ENCODE results near the gene PTPN6.

Gene PTPN6

DNA sequence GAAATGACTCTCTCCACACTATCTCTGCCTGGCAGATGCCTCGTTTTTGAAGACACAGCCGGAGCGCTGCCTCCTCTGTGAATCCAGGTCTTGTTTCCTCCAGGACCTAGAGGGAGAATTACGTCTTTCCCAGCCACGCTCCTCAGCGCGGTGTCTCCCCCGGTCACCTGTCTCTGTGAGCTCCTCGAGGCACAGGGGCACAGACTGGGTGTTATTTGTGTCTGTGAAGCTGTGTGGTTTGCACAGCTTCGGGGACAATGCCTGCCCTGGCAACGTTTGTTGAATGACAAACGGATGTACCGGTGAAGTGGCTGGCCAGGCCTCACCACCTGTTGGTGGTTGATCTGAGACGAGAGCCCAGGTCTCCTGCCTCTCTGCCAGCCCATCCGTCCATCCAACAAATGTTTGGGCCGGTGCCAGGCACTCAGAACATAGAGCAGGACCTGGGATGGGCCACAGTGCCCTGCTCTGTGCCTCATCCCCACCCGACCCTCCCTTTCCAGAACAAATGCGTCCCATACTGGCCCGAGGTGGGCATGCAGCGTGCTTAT is 6.1 kb downstream of the PTPN6 start:
- no peak for DNase-seq

DNA sequence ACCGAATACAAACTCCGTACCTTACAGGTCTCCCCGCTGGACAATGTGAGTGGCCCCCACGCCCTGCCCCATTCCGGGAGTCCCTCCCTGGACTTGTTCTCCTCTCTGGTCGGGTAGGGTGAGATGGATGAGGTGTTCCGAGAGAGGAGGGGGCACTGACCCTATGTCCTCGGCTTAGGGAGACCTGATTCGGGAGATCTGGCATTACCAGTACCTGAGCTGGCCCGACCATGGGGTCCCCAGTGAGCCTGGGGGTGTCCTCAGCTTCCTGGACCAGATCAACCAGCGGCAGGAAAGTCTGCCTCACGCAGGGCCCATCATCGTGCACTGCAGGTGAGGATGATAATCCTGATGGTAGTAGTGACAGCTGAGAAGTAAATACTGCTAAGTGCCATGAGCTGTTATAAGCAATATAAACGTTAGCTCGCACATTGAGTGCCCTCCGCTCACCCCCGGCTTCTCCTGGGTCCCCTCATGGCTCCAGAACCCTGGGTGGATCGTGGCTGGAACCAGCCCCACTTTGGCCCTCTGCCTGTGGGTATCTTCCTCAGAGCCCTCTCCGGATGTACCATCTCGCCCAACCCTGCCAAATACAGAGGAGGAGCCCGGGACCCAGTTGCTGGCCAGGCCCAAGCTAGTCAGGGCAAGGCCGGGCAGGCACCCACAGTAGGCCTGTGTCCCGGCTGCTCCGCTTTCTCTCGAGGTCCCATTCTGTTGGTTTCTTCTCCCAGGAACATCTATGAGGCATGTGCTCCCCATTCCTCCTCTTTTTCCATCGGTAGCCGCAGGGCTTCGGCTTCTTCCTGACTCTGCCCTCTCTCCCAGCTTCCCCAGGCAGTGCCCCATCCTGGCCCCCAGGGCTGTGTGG is 6.8 kb downstream of the PTPN6 start:
- DNase-seq: no peak

DNA sequence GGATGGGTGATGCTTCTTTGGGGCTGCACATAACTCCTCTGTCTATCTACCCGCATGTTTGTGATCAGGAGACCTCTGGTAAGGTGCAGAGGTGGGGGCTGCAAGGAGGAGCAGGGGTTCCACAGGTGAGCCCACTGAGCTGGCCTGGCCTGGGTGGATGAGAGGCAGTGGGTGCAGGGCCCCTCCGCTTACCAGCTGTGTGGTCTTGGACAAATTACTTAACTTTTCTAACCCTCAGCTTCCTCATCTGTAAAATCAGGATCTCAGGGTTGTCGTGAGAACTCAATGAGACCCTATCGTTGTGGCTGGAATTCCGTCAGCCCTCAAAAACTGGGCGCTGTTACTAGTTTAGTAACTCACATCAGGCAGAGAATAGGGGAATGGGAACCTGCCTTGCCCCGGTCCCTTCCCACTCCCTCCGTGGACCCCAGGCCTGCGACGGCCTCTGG is 7.5 kb downstream of the PTPN6 start:
- DNase-seq: no peak

DNA sequence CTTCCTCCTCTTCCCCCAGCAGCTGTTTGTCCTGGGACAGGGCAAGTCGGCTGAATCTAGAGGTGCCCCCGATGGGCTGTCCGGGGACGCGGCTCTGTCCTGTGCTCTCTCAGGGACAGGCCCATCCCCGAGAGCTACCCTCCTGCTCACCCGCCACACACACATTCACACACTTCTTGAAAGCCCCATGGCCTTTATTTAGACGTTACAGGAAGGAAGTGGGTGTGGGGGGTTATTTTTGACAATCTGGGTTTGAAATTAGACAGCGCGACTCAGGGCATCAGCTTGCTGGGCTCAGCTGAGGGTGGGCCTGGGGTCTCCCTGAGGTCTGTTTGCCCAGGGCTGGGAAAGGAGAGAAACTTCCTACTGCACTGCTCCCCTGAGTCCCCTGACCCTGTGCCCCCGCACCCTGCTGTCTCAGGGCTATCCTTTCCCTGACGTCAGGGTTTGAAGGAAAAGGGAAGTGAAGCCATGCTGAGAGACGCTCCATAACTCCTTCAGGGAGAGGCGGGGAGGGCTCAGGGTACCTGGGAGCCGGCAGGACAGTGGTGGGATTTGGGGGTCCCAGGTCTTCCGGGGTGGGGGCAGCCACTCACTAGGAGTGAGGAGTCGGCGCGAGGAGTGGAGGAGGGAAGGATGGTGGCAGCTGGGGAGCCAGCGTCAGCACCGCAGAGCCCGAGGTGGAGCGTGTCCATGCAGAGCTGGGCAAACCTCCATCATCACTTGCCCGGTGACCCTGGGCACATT is 8.1 kb downstream of the PTPN6 start:
- no peak for DNase-seq

DNA sequence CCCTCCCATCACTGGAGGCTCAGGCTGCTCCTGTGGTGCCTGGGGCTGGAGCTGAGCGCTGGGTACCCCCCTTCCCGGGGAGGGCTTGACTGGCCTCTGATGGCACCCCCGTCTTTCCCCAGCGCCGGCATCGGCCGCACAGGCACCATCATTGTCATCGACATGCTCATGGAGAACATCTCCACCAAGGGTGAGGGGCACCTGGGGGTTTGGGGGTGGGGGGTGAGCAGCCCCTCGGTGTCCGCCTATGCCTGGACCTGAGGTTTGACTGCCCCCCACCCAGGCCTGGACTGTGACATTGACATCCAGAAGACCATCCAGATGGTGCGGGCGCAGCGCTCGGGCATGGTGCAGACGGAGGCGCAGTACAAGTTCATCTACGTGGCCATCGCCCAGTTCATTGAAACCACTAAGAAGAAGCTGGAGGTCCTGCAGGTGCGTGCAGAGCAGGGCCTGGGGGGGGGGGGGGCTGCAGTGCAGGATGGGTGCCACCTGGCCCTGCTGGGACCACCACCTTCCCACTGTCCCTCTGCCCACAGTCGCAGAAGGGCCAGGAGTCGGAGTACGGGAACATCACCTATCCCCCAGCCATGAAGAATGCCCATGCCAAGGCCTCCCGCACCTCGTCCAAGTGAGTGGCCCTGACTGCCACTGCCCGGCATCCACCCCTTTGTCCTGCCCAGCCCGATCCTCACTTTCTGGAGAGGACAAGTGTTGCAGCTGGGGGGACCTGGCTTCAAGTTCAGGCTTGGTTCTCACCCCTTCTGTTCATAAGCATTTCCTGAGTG is 8.8 kb downstream of the PTPN6 start:
- DNase-seq: no peak

DNA sequence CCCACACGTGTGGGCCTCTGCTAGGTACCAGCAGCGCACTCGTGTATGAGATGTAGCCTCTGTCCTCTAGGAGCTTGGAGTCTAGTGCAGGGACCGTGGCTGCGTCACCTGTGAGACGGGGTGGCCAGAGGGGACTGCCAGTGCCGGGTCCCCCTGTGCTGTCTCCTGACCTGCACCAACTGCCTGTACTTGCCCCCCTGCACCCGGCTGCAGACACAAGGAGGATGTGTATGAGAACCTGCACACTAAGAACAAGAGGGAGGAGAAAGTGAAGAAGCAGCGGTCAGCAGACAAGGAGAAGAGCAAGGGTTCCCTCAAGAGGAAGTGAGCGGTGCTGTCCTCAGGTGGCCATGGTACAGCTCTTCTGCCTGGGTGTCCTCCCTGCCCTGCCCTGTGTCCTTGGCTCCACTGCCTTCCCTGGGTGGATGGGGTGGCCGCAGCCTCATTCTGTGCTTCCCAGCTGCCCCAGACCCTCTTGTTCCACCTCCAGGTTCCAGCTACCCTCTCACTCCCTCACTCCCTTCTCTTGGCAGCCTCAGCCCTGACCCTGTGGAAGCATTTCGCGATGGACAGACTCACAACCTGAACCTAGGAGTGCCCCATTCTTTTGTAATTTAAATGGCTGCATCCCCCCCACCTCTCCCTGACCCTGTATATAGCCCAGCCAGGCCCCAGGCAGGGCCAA is 9.6 kb downstream of the PTPN6 start:
- no peak for DNase-seq

DNA sequence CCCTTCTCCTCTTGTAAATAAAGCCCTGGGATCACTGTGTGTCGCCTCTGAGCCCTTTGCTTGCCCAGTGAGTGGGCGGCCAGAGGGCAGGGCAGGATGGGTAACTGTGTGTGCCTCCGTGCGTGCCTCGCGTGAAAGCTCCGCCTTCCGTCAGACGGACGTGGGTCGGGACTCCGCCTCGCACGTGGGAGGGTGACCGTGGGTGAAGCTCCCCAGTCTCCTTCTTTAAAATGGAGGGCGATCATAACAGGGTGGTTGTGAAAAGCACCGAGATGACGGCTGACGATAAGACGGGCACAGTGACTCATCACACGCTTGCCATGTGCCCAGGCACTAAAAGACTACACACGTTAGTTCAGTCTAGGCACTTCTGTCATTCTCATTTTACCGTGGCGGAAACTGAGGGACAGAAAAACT is 10.1 kb downstream of the PTPN6 start:
- DNase-seq: no peak

DNA sequence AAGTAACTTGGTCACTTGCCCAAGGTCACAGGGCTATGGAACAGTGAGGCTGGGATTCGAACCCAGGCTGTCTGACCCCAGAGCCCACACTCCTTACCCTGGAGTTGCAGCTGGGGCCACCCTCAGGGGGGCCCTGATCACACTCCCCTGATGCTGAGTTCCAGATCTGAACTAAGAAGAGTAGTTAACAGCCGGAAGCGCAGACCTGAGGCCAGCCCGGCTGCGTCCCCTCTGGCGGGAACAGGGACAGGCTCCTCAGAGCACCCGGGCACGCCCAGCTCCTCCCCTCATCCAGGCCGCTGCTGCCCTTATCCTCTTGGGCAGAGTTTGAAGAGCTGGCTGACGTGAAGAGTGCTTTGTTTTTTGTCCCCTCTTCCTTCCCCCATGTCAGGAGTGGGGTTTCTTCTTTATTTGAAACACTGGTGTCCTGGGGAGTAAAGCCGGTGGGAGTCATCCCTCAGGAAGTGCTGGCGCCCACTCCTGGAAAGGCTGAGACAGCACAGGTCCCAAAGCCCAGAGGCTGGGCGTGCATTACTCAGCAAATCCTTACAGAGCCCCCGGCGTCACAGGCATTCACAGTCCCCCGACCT is 10.6 kb downstream of the PTPN6 start:
- peak; percentile 89 for DNase-seq

DNA sequence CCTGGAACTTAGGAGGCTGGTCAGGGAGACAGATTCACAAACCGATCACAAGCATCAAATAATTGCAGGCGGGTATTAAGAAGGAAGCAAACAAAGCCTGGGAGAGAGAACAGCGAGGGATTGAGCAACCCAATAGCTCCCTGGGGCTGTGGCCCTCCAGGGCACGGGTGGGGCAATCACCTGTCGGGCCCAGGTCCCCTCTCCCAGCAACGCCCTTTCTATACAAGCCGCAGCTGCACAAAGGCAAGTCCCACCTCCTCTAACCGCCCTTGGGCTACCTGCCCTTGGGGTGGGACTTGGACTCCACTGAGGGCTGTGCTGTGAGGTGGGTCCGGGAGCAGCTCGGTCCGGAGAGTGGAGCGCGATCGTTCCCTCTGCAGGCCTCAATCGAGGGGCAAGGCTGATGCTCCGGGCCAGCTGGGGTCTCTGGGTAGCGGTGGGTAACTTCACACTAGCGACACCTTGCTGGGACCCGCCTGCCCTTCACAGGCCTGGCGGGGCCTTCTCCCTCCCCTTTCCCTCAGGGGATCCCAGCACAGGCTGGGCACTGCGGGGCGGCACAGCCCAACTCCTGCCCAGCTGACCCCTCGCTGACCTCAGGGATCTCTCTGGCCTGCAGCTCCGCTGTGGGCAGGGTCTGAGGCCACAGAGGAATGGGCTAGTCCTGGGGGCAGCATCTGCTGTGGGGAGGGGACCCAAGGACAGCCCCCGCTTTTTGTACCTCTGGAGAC is 11.3 kb downstream of the PTPN6 start:
- DNase-seq: peak; percentile 89

DNA sequence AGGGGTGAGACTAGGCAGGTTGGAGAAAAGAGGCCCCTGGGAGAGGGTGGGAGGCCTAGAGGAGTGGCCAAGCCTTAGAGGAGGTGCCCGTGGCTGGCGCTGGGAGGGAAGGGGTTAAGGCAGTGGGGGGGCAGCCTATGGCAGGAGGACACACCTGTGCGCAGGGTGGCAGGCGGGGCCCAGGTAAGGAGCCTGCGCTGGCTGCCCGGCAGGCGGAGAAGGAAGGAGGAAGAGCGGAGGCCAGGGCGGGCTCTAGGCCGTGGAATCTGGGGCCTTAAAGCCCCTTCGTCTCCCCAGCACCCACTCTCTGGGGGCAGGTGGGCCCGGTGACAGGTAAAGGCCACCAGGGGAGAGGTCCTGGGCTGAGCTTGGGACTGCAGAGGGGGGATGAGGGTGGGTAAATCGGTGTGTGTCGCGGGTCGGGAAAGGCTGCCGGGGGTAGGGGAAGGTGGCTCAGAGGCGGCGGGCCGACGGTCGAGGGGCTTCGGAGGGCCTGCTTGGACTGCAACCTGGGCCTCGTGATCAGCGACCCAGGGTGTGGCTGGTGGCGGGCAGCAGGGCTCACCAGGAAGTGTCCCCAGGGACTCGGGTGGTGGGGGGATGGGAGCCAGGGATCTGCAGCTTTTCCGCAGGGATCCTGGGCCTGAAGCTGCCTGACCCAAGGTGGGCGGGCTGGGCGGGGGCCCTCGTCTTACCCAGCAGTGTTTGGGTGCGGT is 12.0 kb downstream of the PTPN6 start:
- DNase-seq: peak; percentile 97

DNA sequence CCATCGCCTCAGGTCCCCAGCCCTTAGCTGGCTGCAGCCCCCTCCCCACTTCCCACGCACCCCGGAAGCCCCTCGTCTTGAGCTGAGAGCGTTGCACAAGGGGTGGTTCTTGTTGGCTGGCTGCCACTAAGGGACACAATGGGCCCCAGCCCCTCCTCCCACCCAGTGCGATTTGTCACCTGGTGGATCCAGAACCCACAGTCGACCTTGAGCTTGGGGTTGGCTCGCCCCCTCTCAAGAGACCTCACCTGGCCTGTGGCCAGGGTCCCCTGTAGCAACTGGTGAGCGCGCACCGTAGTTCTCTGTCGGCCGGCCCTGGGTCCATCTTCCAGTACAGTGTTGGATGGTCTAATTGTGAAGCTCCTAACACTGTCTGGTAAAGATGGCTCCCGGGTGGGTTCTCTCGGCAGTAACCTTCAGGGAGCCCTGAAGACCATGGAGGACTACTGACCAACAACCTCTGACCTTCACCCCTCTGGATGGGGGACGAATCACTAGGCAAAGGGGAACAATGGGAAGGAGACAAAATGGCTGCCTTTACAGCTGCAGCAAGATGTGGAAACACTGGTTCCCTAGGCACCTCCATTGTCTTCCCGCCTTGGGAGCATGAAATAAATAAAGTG is 12.7 kb downstream of the PTPN6 start:
- peak; percentile 77 for DNase-seq

DNA sequence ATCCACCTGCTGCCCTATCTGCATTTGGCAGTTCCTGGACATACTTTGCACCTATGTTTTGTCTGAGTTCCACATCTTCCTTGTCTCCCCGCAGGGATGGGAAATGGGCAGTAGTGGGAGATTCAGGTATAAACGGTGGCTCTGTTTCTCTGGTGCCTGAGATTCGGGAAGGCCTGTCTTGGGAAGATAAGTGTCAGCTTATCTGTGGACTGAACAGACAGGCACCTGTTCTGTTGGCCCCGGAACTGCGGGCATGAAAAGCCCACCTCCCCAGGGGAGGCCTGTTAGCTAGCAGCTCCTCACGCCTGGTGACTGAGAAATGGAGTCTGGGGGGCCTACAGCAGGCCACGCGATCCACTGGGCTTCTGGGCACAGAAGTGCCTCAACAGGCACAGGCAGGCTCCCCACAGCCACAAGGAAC is 13.5 kb downstream of the PTPN6 start:
- no peak for DNase-seq

DNA sequence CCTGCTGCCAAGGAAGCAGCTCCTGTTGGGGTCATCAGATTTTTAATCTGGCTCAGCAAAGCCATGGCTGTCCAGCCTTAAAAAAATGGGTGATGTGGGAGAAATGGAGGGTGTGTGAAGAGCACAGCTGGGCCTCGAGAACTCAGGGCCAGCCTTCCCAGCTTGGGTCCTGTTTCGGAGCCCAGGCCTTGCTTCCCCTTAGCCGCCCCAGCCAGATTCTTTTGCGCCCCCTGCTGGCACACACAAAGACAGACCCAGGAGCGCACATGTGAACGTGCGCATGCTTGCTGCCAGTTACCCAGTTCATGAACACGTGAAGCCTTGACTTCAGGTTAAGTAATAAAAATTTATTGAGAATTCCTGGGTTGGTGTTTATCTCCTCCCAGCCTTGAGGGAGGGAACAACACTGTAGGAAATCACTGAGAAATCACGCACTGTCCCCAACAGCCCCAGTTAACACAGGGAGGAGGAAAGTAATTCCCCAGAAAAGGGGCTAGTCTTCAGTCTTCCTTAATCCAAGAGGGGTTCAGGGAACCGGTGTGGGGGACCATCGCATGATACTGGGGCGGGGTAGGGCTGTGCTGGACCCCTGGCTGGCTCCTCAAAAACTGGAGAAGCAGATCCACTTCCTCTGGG is 14.0 kb downstream of the PTPN6 start:
- DNase-seq: peak; percentile 92

DNA sequence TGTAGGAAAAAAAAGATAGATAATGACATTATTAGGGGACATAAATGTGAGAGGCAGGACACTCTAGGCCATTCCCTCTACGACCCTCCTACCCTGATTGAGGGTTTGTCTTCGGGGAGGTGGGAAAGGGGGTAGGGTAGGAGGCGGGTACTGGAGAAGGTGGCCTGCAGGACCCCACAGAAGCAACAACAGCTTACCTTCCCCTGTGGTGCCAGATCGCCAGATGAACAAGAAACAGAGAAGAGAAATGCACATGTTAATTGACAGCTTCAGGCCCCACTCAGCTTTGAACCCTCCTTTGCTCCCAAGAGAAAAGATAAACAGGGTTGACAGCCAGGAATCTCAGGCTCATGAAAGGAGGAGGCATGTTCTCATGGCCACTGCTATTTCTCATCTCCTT is 14.6 kb downstream of the PTPN6 start:
- no peak for DNase-seq

DNA sequence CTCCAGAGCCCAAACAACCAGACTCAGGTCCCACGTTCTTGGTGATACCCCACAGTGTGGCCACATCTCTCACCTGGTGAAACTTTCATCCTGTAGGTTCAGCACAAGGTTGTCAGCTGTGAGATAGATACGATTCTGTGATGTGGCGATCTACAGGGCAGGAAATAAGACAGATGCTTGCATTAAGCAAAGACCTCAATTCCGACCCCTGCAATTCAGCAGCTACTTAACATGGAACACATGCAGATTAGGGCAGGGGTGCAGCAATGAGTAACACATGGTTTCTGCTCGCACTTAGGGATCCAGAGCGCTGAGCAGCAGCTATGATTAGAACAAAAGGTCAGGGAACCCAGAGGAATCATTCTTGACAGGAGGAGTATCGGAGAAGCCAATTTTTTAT is 15.2 kb downstream of the PTPN6 start:
- no peak for DNase-seq

DNA sequence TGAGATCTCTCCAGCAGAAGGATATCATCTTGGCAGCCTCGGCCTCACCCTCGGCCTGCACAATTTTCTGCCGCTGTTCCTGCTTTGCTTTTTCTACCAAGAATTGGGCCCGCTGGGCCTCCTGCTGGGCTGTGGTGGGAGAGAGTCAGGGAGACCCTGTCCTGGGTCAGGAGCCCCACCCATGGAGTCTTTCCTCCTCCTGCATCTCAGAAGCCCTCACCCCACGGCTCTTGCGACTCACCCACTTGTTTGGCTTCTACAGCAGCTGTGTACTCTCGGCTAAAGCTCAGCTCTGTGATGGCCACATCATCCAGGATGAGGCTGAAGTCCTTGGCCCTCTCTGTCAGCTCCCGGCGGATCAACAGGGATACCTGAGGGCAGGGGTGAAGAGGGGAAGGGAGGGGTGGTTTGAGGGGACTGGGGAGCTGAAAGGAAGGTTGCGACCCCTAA is 16.5 kb downstream of the PTPN6 start:
- no peak for DNase-seq

DNA sequence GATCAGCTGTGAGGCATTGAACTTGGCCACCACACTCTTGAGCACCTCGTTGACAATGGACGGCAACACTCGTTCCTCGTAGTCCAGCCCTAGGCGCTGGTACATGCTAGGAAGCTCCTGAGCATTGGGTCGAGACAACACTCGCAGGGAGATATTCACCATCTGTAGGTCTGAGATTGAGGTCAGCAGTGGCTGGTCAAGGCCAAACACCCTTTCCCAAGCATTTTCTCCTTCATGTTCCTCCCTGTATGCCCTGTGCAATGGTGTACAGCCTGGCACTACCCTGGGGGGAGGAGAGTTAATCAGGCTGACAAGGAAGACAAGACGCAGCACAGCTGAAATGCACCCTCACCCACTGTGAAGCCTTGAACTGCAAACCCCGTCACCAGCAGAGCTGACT is 17.3 kb downstream of the PTPN6 start:
- DNase-seq: no peak

DNA sequence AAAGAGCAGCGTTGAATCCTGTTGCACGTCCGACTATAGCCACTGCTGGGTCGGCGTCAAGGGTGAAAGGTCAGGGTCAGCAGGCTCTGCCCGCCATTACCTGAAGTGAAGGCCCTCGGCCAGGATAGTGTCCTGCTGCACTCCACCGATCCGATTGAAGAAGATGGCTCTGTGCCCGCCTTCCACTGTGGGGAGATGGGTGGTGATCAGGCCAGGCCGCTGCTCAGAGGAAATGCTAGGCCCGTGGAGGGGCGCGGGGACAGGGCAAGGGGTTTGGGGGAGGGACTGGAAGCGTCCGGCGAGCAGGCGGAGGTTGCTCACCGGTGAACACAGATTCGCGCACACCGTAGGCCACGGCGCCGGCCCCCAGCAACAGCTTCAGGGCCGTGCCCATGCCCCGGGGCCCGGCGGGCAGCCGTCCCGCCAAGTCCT is 19.0 kb downstream of the PTPN6 start:
- no peak for DNase-seq

DNA sequence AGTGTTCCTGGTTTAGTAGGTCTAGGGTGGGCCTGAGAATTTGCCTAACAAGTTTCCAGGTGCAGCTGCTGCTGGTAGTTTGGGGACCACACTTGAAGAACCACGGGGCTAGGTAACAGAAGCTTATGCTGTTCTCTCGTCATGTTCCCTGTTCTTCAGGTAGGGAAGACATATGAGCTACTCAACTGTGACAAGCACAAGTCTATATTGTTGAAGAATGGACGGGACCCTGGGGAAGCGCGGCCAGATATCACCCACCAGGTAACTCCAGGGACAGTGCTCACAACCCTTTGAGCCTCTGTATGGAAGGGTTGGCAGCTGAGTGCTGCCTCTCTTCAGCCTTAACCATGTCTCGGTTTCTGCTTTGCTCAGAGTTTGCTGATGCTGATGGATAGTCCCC is 23.0 kb downstream of the PTPN6 start:
- no peak for DNase-seq

Measured in NCI-H1105 (cell line).